CD4-positive, alpha-beta T cell treated with Interleukin-15 for 4 hours (primary cell): ENCODE results near the gene RGS16.
A peak's percentile ranks its signal among the peaks of the same experiment; 100 is the strongest.

Experiments used
- DNase-seq: peaks from one replicate; pipeline ENCODE4 v3.0.0-alpha.2; 2020; ENCODE audit warnings: low spot score

RGS16 gene

GRCh38 chr1:182629499-182630096 lies 25.4 kb upstream of the RGS16 start:
- DNase-seq = peak; percentile 69

- no peak for DNase-seq
Measured at GRCh38 chr1:182629080-182629479, 24.9 kb upstream of the RGS16 start.

- DNase-seq = no peak
Measured at GRCh38 chr1:182628657-182629056, 24.5 kb upstream of the RGS16 start.

GRCh38 chr1:182627622-182628021 lies 23.4 kb upstream of the RGS16 start:
- no peak for DNase-seq

GRCh38 chr1:182626527-182626926 lies 22.3 kb upstream of the RGS16 start:
- no peak for DNase-seq

- no peak for DNase-seq
Measured at GRCh38 chr1:182625719-182626504, 21.7 kb upstream of the RGS16 start.

- DNase-seq = no peak
Measured at GRCh38 chr1:182625024-182625423, 20.8 kb upstream of the RGS16 start.

- DNase-seq = no peak
Measured at GRCh38 chr1:182624577-182624976, 20.4 kb upstream of the RGS16 start.

- DNase-seq = no peak
Measured at GRCh38 chr1:182622901-182623528, 18.8 kb upstream of the RGS16 start.

GRCh38 chr1:182621906-182622305 lies 17.7 kb upstream of the RGS16 start:
- DNase-seq = no peak

- no peak for DNase-seq
Measured at GRCh38 chr1:182620924-182621585, 16.9 kb upstream of the RGS16 start.

- no peak for DNase-seq
Measured at GRCh38 chr1:182617734-182618351, 13.7 kb upstream of the RGS16 start.

GRCh38 chr1:182617014-182617429 lies 12.8 kb upstream of the RGS16 start:
- DNase-seq = no peak

GRCh38 chr1:182616130-182617013 lies 12.2 kb upstream of the RGS16 start:
- DNase-seq = peak; percentile 88

GRCh38 chr1:182615468-182616129 lies 11.4 kb upstream of the RGS16 start:
- peak; percentile 20 for DNase-seq

- DNase-seq = peak; percentile 21
Measured at GRCh38 chr1:182614796-182615454, 10.7 kb upstream of the RGS16 start.

- no peak for DNase-seq
Measured at GRCh38 chr1:182611787-182612186, 7.6 kb upstream of the RGS16 start.

GRCh38 chr1:182611326-182611725 lies 7.1 kb upstream of the RGS16 start:
- DNase-seq = no peak

GRCh38 chr1:182610606-182611194 lies 6.5 kb upstream of the RGS16 start:
- no peak for DNase-seq
